Dendritic cell treated with granulocyte-macrophage colony-stimulating factor and Interleukin-4, amounts not matched to agents 40 ng/mL and 50 ng/mL, for 4 days (primary cell): ENCODE data around the gene GRHL1.
"Not testable (repeated sequence)": the region's sequence is repeated elsewhere in the genome, so short reads cannot be mapped to it uniquely, and the experiment has no call there.

Experiments used
- H3K27ac Mint-ChIP-seq: one replicate; pipeline ENCODE4 v1.8.0; 2022; ENCODE audit warnings: mild to moderate bottlenecking, mixed read lengths
- H3K27me3 Mint-ChIP-seq: one replicate; pipeline ENCODE4 v1.8.0; 2022; ENCODE audit warnings: mild to moderate bottlenecking, mixed read lengths
- H3K36me3 Mint-ChIP-seq: one replicate; pipeline ENCODE4 v1.8.0; 2022; ENCODE audit warnings: low read depth, mixed read lengths
- H3K4me1 Mint-ChIP-seq: one replicate; pipeline ENCODE4 v1.8.0; 2022; ENCODE audit warnings: low read depth, mixed read lengths
- H3K4me3 Mint-ChIP-seq: one replicate; pipeline ENCODE4 v1.8.0; 2022; ENCODE audit warnings: mild to moderate bottlenecking, moderate library complexity, mixed read lengths
- H3K9me3 Mint-ChIP-seq: one replicate; pipeline ENCODE4 v1.8.0; 2022; ENCODE audit warnings: mixed read lengths
- intact Hi-C: fragments of 100-400 bp; cut with micrococcal nuclease; formaldehyde crosslinking; loops from one replicate; pipeline ENCODE4 v1.15.0; 2022

The GRHL1 gene

DNA sequence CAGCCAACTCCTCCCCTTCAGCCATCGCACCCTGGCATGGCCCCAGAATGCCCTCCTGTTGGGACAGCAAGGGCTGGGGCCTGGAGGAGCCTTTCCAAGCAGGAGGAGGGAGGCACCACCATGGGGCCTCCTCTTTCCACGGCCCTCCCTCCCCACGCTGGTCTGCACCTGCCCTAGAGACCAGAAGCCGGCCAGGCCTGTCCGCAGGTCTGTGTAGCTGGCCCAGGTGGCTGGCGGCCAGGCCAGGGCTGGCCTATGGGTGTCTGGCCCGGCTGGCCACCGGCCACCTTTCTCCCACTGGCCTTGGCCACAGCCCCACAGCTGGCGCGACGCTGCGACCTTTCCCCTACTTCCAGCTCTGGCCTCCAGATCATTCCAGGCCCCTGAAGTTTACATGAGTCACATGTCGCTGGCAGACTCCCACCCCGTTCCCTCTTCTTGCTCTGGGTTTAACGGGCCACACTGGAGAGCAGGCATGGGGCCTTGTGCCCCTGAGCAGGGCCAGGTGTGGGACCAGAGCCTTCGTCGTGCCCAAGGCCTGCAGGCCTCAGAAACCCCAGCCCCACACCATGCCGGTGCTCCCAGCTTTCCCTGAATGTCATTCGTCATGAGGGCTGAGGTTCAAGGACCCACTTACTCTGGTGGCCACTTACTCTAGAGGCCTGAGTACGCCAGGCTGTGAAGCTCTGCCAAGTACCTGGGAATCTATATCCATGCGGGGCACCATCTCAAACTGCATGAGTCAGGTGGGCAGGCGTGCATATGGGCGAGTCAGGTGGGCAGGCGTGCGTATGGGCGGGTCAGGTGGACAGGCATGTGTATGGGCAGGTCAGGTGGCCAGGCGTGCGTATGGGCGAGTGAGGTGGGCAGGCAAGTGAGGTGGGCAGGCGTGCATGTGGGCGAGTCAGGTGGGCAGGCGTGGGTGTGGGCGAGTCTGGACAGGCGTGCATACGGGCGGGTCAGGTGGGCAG lies 58.6 kb downstream of the GRHL1 start:
- intact Hi-C loops, result no loop called here
- H3K9me3 Mint-ChIP-seq, result no peaks in the 10 kb centered on the region
- no peak overlapping the region for H3K27ac Mint-ChIP-seq
- H3K27me3 Mint-ChIP-seq, result peaks cover 34% of the 10 kb centered on the region
- peaks cover 11% of the 10 kb centered on the region for H3K4me1 Mint-ChIP-seq
- H3K4me3 Mint-ChIP-seq, result no peak overlapping the region
- H3K36me3 Mint-ChIP-seq, result no peaks in the 10 kb centered on the region

DNA sequence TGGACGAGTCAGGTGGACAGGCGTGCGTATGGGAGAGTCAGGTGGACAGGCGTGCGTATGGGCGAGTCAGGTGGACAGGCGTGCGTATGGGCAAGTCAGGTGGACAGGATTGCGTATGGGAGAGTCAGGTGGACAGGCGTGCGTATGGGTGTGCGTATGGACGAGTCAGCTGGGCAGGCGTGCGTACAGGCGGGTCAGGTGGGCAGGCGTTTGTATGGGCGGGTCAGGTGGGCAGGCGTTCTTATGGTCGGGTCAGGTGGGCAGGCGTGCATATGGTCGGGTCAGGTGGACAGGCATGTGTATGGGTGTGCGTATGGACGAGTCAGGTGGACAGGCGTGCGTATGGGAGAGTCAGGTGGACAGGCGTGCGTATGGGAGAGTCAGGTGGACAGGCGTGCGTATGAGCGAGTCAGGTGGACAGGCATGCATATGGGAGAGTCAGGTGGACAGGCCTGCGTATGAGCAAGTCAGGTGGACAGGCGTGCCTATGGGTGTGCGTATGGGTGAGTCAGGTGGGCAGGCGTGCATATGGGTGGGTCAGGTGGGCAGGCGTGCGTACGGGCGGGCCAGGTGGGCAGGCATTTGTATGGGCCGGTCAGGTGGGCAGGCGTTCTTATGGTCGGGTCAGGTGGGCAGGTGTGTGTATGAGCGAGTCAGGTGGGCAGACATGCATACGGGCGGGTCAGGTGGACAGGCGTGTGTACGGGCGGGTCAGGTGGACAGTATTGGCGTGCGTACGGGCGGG lies 59.5 kb downstream of the GRHL1 start:
- H3K36me3 Mint-ChIP-seq, H3K9me3 Mint-ChIP-seq, H3K4me3 Mint-ChIP-seq, H3K27ac Mint-ChIP-seq, intact Hi-C loops: not testable (repeated sequence)
- peaks cover 11% of the 10 kb centered on the region for H3K4me1 Mint-ChIP-seq
- peaks cover 26% of the 10 kb centered on the region for H3K27me3 Mint-ChIP-seq

DNA sequence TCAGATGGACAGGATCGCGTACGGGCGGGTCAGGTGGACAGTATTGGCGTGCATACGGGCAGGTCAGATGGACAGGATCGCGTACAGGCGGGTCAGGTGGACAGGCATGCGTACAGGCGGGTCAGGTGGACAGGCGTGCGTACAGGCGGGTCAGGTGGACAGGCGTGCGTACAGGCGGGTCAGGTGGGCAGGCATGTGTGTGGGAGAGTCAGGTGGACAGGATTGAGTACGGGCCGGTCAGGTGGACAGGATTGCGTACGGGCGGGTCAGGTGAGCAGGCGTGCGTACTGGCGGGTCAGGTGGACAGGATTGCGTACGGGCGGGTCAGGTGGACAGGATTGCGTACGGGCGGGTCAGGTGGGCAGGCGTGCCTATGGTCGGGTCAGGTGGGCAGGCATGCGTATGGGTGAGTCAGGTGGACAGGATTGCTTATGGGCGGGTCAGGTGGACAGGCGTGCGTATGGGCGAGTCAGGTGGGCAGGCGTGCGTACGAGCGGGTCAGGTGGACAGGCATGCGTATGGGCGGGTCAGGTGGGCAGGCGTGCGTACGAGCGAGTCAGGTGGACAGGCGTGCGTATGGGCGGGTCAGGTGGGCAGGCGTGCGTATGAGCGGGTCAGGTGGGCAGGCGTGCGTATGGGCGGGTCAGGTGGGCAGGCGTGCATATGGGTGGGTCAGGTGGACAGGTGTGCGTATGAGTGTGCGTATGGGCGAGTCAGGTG lies 60.3 kb downstream of the GRHL1 start:
- H3K4me1 Mint-ChIP-seq, H3K36me3 Mint-ChIP-seq, H3K9me3 Mint-ChIP-seq, intact Hi-C loops, H3K27ac Mint-ChIP-seq, H3K4me3 Mint-ChIP-seq: not testable (repeated sequence)
- H3K27me3 Mint-ChIP-seq, result peaks cover 22% of the 10 kb centered on the region

DNA sequence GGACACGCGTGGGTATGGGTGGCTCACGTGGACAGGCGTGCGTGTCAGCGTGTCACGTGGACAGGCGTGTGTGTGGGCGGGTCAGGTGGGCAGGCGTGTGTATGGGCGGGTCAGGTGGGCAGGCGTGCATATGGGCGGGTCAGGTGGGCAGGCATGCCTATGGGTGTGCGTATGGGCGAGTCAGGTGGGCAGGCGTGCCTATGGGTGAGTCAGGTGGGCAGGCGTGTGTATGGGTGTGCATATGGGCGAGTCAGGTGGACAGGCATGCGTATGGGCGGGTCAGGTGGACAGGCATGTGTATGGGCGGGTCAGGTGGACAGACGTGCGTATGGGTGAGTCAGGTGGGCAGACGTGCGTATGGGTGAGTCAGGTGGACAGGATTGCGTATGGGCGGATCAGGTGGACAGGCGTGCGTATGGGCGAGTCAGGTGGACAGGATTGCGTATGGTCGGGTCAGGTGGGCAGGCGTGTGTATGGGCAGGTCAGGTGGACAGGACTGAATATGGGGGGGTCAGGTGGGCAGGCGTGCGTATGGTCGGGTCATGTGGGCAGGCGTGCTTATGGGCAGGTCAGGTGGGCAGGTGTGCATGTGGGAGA lies 61.0 kb downstream of the GRHL1 start:
- H3K27ac Mint-ChIP-seq, H3K4me1 Mint-ChIP-seq, H3K9me3 Mint-ChIP-seq, H3K36me3 Mint-ChIP-seq, H3K4me3 Mint-ChIP-seq, intact Hi-C loops: not testable (repeated sequence)
- H3K27me3 Mint-ChIP-seq, result peaks cover 23% of the 10 kb centered on the region

DNA sequence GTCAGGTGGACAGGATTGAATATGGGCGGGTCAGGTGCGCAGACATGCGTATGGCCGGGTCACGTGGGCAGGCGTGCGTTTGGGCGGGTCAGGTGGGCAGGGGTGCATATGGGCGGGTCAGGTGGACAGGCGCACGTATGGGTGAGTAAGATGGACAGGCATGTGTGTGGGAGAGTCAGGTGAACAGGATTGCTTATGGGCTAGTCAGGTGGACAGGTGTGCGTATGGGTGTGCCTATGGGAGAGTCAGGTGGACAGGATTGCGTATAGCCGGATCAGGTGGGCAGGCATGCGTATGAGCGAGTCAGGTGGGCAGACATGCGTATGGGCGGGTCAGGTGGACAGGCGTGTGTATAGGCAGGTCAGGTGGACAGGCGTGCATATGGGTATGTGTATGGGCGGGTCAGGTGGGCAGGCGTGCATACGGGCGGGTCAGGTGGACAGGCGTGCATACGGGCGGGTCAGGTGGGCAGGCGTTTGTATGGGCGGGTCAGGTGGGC lies 61.5 kb downstream of the GRHL1 start:
- Mint-ChIP-seq H3K4me3 (no peak overlapping the region), H3K27ac (no peak overlapping the region), H3K27me3 (peaks cover 19% of the 10 kb centered on the region), H3K36me3 (no peaks in the 10 kb centered on the region), H3K4me1 (peaks cover 1% of the 10 kb centered on the region), H3K9me3 (no peaks in the 10 kb centered on the region)
- intact Hi-C loops, result no loop called here

DNA sequence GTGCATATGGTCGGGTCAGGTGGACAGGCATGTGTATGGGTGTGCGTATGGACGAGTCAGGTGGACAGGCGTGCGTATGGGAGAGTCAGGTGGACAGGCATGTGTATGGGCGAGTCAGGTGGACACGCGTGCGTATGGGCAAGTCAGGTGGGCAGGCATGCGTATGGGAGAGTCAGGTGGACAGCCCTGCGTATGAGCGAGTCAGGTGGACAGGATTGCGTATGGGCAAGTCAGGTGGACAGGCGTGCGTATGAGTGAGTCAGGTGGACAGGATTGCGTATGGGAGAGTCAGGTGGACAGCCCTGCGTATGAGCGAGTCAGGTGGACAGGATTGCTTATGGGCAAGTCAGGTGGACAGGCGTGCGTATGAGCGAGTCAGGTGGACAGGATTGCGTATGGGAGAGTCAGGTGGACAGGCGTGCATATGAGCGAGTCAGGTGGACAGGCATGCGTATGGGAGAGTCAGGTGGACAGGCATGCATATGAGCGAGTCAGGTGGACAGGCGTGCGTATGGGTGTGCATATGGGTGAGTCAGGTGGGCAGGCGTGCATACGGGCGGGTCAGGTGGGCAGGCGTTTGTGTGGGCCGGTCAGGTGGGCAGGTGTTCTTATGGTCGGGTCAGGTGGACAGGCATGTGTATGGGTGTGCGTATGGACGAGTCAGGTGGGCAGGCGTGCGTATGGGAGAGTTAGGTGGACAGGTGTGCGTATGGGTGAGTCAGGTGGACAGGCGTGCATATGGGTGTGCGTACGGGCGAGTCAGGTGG lies 62.3 kb downstream of the GRHL1 start:
- H3K9me3 Mint-ChIP-seq, H3K4me1 Mint-ChIP-seq, intact Hi-C loops, H3K36me3 Mint-ChIP-seq, H3K27ac Mint-ChIP-seq, H3K4me3 Mint-ChIP-seq: not testable (repeated sequence)
- peaks cover 11% of the 10 kb centered on the region for H3K27me3 Mint-ChIP-seq

DNA sequence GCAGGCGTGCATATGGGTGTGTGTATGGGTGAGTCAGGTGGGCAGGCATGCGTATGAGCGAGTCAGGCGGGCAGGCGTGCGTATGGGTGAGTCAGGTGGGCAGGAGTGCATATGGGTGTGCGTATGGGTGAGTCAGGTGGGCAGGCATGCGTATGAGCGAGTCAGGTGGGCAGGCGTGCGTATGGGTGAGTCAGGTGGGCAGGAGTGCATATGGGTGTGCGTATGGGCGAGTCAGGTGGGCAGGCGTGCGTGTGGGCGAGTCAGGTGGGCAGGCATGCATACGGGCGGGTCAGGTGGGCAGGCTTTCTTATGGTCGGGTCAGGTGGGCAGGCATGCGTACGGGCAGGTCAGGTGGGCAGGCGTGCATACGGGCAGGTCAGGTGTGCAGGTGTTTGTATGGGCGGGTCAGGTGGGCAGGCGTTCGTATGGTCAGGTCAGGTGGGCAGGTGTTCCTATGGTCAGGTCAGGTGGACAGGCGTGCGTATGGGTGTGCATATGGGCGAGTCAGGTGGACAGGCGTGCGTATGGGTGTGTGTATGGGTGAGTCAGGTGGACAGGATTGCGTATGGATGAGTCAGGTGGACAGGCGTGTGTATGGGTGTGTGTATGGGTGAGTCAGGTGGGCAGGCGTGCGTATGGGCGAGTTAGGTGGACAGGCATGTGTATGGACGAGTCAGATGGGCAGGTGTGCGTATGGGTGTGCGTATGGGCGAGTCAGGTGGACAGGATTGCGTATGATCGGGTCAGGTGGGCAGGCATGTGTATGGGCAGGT lies 63.1 kb downstream of the GRHL1 start:
- Mint-ChIP-seq H3K27me3 (peaks cover 14% of the 10 kb centered on the region), H3K4me1 (peaks cover 12% of the 10 kb centered on the region), H3K36me3 (no peaks in the 10 kb centered on the region), H3K9me3 (no peaks in the 10 kb centered on the region), H3K27ac (no peak overlapping the region), H3K4me3 (no peak overlapping the region)
- intact Hi-C loops, result no loop called here

DNA sequence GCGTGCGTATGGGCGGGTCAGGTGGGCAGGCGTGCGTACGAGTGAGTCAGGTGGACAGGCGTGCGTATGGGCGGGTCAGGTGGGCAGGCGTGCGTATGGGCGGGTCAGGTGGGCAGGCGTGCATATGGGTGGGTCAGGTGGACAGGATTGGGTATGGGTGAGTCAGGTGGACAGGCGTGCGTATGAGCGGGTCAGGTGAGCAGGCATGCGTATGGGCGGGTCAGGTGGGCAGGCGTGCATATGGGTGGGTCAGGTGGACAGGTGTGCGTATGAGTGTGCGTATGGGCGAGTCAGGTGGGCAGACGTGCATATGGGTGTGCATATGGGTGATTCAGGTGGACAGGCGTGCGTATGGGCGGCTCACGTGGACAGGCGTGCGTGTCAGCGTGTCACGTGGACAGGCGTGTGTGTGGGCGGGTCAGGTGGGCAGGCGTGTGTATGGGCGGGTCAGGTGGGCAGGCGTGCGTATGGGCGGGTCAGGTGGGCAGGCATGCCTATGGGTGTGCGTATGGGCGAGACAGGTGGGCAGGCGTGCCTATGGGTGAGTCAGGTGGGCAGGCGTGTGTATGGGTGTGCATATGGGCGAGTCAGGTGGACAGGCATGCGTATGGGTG lies 64.0 kb downstream of the GRHL1 start:
- peaks cover 14% of the 10 kb centered on the region for H3K27me3 Mint-ChIP-seq
- H3K4me3 Mint-ChIP-seq, H3K36me3 Mint-ChIP-seq, intact Hi-C loops, H3K9me3 Mint-ChIP-seq, H3K27ac Mint-ChIP-seq: not testable (repeated sequence)
- peaks cover 19% of the 10 kb centered on the region for H3K4me1 Mint-ChIP-seq

DNA sequence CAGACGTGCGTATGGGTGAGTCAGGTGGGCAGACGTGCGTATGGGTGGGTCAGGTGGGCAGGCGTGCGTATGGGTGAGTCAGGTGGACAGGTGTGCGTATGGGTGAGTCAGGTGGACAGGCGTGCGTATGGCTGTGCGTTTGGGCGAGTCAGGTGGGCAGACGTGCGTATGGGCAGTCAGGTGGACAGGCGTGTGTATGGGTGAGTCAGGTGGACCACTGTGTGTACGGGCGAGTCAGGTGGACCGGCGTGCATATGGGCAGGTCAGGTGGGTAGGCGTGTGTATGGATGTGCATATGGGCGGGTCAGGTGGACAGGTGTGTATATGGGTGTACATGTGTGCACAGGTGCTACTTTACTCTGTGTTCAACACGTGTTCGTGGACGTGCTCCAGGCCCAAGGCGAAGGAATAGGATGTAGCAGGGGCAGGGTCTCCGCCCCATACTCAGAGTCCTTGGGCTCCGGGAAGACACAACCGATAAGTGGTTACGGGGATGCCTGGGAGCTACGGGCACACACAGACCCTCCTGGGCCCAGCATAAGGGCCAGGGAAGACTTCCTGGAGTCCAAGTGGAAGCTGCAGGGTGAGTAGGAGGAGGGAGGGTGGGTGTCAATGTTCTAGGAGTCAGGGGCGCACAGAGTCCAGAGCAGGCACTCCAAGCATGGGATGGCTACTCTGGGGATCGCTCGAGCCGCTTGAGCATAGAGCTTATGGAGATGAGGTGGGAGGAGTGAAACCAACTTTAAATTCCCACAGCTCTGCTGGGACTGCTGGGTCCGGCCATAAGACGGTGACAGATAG lies 64.7 kb downstream of the GRHL1 start:
- no peak overlapping the region for H3K27ac Mint-ChIP-seq
- no peak overlapping the region for H3K4me3 Mint-ChIP-seq
- intact Hi-C loops, result no loop called here
- H3K9me3 Mint-ChIP-seq, result no peaks in the 10 kb centered on the region
- peaks cover 14% of the 10 kb centered on the region for H3K27me3 Mint-ChIP-seq
- H3K36me3 Mint-ChIP-seq, result no peaks in the 10 kb centered on the region
- peaks cover 22% of the 10 kb centered on the region for H3K4me1 Mint-ChIP-seq

DNA sequence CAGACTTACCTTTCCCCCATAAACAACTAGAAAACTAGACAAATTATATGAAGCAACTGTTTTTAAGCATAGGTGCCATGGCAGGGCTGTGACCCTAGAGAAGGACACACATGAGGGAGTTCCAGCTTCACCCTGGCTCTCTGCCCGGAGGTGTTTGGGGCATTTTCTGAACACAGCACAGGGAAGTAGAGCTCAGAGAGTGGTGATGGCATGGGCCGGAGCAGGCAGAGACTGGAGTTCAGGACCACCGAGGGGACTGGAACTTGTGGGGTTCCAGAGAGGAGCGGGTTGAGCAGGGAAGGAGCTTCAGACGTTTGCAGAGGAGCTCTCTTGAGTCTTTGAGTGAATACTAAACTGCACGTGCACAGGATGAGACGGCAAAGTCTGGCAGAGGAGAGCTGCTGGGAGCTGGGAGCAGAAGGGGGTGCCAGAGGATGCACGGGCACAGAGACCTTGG lies 65.3 kb downstream of the GRHL1 start:
- intact Hi-C loops, result no loop called here
- peaks cover 22% of the 10 kb centered on the region for H3K4me1 Mint-ChIP-seq
- H3K27ac Mint-ChIP-seq, result no peak overlapping the region
- H3K27me3 Mint-ChIP-seq, result peaks cover 14% of the 10 kb centered on the region
- no peak overlapping the region for H3K4me3 Mint-ChIP-seq
- no peaks in the 10 kb centered on the region for H3K9me3 Mint-ChIP-seq
- no peaks in the 10 kb centered on the region for H3K36me3 Mint-ChIP-seq

DNA sequence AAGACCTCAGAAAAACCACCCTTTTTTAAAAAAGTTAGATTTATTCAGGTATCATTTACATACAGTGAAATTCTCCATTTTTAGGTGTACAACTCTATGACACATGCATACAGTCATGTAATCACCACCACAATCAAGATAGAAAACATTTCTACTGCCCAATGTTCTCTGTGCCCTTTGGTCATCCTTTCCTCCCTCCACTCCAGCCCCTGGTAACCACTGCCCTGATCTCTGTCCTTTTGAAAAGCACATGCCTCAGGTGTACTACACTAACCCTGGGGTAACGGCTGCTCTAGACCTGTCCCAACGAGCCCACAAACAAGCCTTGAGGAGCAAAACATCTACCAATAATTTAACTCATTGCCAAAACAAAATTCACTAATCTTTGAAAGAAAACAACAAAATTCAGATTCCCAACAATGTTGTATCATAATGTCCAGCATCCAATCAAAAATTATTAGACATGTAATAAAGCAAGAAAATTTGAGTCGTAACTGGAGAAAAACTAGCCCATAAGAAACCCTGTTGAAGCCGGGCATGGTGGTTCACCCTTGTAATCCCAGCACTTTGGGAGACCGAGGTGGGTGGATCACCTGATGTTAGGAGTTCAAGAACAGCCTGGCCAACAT lies 65.9 kb downstream of the GRHL1 start:
- H3K27ac Mint-ChIP-seq, result no peak overlapping the region
- H3K4me1 Mint-ChIP-seq, result peaks cover 22% of the 10 kb centered on the region
- no peaks in the 10 kb centered on the region for H3K36me3 Mint-ChIP-seq
- H3K9me3 Mint-ChIP-seq, result no peaks in the 10 kb centered on the region
- intact Hi-C loops, result no loop called here
- peaks cover 14% of the 10 kb centered on the region for H3K27me3 Mint-ChIP-seq
- no peak overlapping the region for H3K4me3 Mint-ChIP-seq
